Hematopoietic multipotent progenitor cell treated with erythropoietin and hydrocortisone succinate and interleukin-3 and kit ligand, for 6 days (in vitro differentiated cells): ENCODE results near the gene LYVE1.
"Not testable (repeated sequence)": the region's sequence is repeated elsewhere in the genome, so short reads cannot be mapped to it uniquely, and the experiment has no call there.

ENCODE experiments used
- DNase-seq: peaks from one replicate; pipeline ENCODE4 v3.0.0-alpha.2; 2015

Gene LYVE1, protein sequence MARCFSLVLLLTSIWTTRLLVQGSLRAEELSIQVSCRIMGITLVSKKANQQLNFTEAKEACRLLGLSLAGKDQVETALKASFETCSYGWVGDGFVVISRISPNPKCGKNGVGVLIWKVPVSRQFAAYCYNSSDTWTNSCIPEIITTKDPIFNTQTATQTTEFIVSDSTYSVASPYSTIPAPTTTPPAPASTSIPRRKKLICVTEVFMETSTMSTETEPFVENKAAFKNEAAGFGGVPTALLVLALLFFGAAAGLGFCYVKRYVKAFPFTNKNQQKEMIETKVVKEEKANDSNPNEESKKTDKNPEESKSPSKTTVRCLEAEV

DNA sequence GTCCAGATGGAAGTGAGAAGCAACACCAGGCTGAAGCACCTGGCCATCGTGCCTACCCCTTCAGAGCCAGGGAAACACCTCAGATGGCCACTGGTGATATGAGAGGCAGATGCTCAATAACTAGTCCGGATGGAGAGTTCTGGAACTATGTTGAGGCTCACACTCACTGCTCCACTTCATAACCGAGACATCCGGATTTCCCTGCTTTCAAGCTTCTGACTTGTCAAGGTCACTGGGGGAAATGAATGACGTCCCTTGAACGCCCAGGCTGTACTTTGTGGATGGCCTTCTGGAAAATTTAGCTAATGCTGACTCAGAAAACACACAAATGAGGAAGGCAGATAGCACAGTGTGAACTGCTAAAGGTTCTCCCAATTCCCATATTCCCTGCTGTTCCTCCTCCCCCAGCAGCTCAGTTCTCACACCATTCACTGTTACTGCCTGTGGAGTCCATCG, at the start of gene LYVE1:
Gene LYVE1 (minus strand): TSS at position 180 of the 456 bp plus-strand sequence. CDS start 133 bp downstream, at position 47.
- no peak for DNase-seq

DNA sequence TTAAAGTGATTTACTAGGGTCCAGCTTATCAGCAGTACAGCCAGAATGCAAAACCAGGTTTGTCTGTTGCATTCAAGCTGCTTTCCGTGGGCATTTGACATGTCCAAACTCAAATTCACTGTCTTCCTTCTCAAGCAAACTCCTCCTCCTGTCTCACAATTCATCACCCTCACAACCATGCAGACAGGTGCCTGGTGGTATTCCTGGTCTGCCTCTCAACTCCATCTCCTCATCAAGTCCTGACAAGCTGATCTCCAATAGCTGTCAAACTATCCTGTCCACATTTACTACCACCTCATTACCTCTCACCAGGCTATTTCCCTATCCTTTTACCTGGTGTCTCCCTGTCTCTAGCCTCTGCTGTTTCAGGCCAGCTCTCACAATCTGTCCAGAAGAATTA, 49.1 kb upstream of the LYVE1 start:
- no peak for DNase-seq

DNA sequence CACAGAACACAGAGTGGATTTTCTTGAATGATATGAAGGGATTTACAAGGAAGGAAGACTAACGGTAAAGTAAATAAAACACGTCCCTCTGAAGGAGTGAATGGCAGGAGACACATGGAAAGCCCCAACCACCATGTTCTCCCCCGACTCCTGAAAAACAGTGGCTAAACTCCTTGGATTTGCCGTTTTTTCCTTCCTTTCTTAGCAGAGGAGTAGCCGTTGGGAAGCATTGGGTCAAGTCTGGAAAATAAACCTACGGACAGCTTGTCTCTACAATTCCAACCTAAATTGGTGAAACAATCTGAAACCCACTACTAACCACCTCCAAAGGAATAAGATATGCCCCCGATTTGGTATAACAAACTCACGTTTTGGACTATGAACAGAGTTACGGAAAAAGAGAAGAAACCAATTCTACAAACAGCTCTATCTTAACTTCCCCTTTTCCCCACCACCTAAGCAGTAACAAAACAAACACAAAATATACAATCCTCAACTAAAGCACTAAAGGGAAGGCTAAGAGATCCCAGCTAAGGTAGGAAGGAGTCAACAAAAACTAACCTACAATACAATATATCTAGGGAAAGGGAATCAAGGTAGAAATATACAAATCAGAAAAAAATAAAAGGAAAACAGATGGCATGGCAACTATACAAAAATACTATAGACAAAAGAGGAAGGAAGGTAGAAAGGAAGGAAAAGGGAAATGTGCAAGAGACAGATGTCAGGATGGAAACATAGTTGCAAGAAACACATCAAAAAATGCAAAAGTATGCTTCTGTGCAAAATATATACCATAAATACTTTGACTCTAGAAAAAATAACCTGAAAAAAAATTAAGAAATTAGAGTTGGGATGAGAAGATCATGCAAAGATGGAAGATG, 43.8 kb upstream of the LYVE1 start:
- DNase-seq, result peak; percentile 37

GRCh38 chr11:10609636-10610035, 41.2 kb upstream of the LYVE1 start:
- no peak for DNase-seq

GRCh38 chr11:10608584-10608983, 40.1 kb upstream of the LYVE1 start:
- DNase-seq, result peak; percentile 21

GRCh38 chr11:10607462-10608132, 39.1 kb upstream of the LYVE1 start:
- no peak for DNase-seq

DNA sequence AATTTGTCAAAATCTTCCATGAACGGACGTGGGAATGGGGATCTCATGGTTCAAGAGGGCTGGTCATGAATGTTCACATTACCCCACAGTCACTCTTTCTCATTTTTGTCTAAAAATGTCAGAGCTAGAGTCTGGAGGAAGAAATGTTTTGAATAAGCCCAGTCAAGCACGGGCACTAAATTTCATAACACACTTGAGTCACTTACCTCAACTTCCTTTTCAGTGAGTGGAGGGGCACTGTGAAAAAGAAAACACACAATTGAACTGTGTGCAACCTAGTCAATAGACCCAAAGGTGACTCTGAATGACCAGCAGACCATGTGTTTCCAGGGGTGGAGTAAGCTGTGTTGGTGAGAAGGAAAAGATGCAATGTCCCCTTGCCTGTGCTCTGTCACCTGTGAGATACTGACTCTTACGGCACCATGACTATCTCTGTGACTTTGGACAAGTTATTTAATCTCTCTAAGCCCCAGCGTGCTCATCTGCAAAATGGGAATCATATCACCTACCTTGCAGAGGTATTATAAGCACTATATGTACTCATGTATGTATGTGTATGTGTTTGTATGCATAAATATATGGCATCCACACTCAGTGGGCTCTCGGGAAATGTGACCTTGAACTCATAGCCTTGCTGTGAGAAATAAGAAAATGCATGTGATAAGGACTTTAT, 38.2 kb upstream of the LYVE1 start:
- DNase-seq, result peak; percentile 63

GRCh38 chr11:10605941-10606381, 37.5 kb upstream of the LYVE1 start:
- DNase-seq, result peak; percentile 15

DNA sequence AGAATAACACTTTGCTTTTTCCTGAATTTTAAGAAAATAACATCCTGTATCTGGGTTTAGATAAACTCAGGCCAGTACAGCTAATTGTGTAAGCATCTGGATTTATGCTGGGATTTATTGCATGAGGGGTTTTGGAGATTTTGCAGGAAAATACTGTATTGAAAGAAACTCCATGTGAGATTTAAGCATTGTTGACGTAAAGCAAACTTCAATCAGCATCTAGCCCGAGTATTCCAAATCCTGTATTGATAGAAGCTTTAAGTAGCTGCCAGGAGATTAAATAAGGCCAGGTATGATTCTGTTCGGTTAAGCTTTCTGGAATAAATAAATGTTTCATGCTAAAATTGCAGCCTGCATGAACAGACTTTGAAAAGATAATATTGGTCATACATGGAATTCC, 36.3 kb upstream of the LYVE1 start:
- DNase-seq, result no peak

DNA sequence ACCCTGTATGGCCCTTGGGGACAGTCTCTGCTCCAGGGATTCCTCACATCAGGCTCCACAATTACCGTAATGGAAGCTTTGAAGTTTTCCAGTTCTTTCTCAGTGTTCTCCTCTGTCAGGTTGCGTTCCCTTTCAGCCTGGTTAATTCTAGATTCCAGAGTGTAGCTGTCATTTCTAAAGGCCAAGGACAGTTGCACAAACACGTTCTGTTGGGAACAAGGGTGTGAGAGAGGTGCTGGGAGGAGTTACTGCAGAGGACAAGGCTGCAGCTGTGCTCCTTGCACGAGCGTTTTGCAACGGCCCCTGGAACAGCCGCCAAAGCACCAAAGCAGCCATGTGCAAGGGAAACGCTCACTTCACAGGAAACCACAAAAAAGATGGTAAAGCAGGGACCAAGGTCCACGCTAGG, 35.9 kb upstream of the LYVE1 start:
- DNase-seq, result no peak

GRCh38 chr11:10603721-10604297, 35.3 kb upstream of the LYVE1 start:
- no peak for DNase-seq

DNA sequence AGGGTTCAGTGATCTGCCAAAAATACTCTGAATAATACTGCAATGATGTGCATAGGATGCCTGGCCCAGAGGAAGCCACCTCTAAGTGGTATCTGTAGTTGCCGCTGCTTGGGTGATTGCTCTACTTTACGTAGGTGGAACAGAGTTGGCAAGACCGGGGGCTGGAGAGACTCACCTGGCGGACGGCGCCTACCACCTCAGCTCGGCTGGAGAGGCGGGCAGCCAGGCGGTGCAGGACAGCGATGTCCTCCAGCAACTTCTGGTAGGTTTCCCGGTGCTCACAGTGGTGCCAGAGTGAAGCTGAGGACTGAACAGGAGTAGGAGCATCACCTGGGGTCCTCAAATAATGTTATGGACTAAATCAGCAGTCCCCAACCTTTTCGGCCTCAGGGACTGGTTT, 34.5 kb upstream of the LYVE1 start:
- DNase-seq, result no peak

- DNase-seq, result no peak
These were observed 33.9 kb upstream of the LYVE1 start for GRCh38 chr11:10602366-10602765.

DNA sequence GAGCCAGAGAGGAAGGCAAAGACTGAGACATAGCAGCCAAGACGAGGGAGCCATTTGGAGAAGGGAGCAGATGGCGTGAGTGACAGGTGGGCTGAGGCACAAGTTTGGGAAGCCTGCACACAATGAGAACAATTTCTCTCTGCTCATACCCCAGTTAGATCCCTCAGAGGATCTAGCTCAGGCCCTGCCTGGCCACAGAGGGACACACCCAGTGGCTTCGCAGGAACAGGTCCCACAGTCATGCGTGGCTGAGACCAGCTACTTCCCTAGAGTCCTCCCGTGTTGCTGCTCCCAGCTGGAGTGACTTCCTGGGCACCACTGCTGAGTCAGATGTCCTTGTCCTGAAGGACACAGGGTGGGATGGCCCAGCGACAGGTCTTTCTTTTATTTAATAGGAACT, 33.4 kb upstream of the LYVE1 start:
- no peak for DNase-seq

DNA sequence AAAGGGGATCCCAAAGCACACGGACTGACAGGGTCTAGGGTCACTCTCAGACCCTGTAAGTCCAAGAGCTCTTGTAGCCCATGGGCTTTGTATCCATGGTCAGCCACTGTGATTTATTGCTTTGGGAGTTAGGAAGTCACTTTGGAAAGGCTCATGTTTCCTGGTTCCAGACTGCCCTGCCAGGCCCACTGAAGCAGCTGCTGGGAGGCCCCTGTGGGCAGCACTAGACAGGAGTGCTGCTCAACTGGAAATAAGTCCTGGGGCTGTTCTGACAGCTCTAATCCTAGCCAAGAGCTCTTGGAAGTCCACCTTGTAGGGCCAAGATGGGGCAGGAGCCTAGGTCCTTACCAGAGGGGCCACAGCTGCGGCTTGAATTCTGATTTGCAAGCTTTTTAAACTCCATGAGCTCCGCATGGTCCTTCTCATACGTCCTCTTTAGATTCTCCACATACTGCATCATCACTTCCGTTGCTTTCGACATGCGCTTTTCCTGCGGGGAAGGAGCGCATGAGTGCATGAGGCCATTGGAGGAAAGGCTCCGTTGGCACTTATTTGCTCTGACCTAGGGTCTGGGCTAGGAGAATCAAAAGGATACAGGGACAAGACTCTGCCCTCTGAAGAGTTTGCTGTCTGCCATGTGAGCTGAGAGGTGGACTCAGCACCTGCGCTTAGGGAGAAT, 32.2 kb upstream of the LYVE1 start:
- DNase-seq, result no peak

- DNase-seq, result no peak
These were observed 31.1 kb upstream of the LYVE1 start for GRCh38 chr11:10599388-10600175.

GRCh38 chr11:10598816-10599215, 30.4 kb upstream of the LYVE1 start:
- DNase-seq, result no peak

GRCh38 chr11:10597877-10598351, 29.4 kb upstream of the LYVE1 start:
- peak; percentile 23 for DNase-seq

DNA sequence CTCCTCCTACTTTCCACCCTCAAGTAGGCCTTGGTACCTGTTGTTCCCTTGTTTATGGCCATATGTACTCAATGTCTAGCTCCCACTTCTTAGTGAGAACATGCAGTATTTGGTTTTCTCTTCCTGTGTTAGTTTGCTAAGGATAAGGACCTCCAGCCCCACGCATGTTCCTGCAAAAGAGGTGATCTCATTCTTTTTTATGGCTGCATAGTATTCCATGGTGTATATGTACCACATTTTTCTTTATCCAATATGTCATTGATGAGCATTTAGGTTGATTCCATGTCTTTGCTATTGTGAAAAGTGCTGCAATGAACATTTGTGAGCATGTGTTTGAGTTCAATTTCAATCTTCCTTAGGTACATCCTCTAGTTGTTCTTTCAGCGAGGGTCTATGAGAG, 27.4 kb upstream of the LYVE1 start:
- DNase-seq, result not testable (repeated sequence)

GRCh38 chr11:10594407-10594806, 25.9 kb upstream of the LYVE1 start:
- DNase-seq, result no peak

- DNase-seq, result peak; percentile 44
These were observed 23.9 kb upstream of the LYVE1 start for GRCh38 chr11:10592331-10592730.
